HTR-8/SVneo (cell line): ENCODE results near the gene TDP2.
"Not testable (repeated sequence)": the region's sequence is repeated elsewhere in the genome, so short reads cannot be mapped to it uniquely, and the experiment has no call there.

Experiments used
- DNase-seq: peaks from one replicate; pipeline ENCODE4 v3.0.0; 2011; ENCODE audit warnings: low spot score, mixed read lengths; ENCODE audit not compliant: insufficient read length
- FAIRE-seq: peaks from 2 replicates; lab custom pipeline; 2011; peaks lifted over from hg19 to GRCh38; lab: Jason Lieb, UNC

The TDP2 gene, protein sequence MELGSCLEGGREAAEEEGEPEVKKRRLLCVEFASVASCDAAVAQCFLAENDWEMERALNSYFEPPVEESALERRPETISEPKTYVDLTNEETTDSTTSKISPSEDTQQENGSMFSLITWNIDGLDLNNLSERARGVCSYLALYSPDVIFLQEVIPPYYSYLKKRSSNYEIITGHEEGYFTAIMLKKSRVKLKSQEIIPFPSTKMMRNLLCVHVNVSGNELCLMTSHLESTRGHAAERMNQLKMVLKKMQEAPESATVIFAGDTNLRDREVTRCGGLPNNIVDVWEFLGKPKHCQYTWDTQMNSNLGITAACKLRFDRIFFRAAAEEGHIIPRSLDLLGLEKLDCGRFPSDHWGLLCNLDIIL

DNA sequence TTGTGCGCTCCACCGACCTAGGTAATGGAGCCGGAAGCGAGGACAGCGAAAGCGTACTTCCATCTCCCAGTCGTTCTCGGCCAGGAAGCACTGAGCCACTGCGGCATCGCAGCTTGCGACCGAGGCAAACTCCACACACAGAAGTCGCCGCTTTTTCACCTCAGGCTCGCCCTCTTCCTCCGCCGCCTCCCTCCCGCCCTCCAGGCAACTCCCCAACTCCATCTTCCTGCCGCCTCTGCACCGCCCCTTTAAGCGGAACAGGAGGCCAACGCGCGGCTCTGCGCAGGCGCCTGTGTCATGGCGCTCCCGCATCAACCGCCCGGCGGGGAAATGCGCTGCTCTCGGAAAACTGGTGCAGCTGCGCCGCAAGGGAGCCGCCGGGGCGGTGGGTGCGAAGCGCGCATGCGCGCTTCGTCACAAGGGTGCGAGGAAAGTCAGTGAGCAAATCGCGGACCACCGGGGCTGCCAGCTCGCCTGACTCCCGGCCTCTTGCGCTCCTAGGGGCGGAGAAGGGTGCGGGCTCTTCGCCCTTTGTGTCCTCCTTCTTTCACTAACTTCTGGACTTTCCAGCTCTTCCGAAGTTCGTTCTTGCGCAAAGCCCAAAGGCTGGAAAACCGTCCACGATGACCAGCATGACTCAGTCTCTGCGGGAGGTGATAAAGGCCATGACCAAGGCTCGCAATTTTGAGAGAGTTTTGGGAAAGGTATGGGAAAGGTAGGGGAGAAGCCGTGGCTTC lies at the start of gene TDP2, which contains the start of gene ACOT13:
TDP2 (minus strand) TSS at position 259 of the 737 bp plus-strand sequence; CDS start at position 222, 37 bp downstream.
ACOT13 (plus strand) TSS at position 437 of the 737 bp plus-strand sequence; CDS start at position 624, 187 bp downstream.
- DNase-seq, result peak; percentile 97
- peak; percentile 86 for FAIRE-seq

DNA sequence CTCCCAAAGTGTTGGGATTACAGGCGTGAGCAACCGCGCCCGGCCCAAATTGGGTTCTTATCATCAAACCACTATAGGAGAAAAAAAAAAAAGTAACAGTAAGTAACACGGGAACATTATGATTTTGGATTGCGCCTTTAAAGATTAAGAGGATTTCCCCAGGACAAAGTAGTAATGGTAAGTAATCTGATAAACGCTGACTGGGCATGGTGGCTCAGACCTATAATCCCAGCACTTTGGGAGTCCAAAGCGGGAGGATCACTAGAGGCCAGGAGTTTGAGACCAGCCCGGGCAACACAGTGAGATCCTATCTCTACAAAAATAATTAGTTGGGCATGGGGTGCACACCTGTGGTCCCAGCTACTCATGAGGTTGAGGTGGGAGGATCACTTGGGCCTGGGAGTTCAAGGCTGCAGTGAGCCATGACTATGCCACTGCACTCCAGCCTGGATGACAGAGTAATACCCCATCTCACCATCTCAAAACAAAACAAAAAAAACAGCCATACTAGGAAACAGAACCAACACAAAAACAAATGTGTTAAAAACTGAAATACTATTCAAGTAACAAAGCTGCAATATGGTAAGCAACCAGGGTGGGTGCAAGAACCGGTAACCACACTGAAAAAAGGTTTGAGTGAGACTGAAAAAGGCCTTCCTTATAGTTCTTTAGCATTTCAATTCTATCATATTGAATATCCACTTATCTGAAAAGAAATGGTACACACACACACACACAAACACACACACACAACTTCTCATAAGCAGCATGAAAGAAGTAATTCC lies 44.0 kb upstream of the TDP2 start:
- DNase-seq (no peak), FAIRE-seq (no peak)

DNA sequence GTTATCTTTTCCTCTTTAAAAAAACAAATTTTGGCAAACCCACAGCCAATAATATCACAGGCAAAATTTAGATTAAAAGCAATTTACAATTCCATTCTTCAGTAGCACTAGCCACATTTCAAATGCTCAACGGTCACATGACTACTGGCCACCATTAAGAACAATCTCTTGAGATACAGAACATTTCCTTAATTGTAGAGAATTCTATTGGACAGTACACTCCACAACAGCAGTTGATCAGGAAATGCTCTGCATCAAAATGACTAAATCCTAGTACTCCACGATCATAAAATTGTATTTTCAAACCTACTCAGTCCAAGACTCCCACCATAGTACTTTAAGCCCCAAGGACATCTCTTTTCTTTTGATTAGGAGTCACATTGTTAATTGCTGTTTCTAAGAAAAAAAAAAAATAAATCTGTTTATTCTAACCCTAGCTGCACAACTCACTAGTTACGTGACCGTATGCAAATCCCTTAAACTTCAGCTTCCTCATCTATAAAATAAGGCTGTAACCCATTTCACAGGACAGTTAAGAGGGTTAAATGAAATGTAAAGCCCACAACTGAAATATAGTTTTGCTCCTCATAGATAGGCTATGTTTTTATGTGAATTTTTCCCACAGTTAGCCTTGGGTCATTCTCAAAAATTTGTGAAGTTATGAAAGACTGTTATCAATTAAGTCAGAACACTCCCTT lies 42.5 kb upstream of the TDP2 start:
- FAIRE-seq, result no peak

GRCh38 chr6:24708612-24709011 lies 41.9 kb upstream of the TDP2 start:
- FAIRE-seq, result no peak
- no peak for DNase-seq

More for the DNA sequence above, 42.5 kb upstream of the TDP2 start:
- DNase-seq, result no peak

- DNase-seq (no peak), FAIRE-seq (no peak)
These were observed 37.8 kb upstream of the TDP2 start for GRCh38 chr6:24704468-24704867.

GRCh38 chr6:24702720-24703282 lies 36.1 kb upstream of the TDP2 start:
- DNase-seq, result no peak
- no peak for FAIRE-seq

GRCh38 chr6:24699521-24700359 lies 33.0 kb upstream of the TDP2 start:
- DNase-seq, result no peak

DNA sequence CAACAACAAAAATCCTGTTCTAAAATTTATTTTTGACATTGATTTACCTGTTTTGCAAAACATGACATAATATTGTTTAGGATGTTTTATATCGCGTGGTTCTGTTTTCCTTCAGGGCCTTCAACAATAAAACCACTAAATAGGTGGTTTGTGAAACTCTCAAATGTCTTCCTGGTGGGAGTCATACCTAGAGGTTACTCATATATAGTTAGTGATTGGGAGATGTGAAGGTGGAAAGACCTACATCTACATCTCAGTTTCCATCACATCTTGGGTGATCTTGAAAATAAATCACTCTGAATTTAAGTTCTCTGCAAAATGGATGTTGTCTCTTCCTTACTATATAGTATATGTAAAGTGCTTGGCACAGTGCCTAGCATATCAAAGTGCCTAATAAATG lies 29.4 kb upstream of the TDP2 start:
- no peak for DNase-seq
- FAIRE-seq, result no peak

More at GRCh38 chr6:24699521-24700359, 33.0 kb upstream of the TDP2 start:
- FAIRE-seq, result no peak

DNA sequence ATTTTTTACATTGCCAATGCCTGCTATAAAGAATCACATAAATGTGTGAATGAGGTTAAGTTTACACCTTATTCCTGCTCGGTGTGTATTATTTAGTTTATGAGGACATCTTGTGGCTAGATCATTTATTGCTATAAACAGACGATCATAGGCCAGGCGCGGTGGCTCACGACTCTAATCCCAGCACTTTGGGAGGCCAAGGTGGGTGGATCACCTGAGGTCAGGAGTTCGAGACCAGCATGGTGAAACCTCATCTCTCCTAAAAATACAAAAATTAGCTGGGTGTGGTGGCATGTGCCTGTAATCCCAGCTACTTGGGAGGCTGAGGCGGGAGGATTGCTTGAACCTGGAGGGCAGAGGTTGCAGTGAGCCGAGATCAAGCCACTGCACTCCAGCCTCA lies 28.9 kb upstream of the TDP2 start:
- FAIRE-seq, result not testable (repeated sequence)
- peak; percentile 44 for DNase-seq

- FAIRE-seq (no peak), DNase-seq (no peak)
These were observed 27.5 kb upstream of the TDP2 start for GRCh38 chr6:24694198-24694597.

DNA sequence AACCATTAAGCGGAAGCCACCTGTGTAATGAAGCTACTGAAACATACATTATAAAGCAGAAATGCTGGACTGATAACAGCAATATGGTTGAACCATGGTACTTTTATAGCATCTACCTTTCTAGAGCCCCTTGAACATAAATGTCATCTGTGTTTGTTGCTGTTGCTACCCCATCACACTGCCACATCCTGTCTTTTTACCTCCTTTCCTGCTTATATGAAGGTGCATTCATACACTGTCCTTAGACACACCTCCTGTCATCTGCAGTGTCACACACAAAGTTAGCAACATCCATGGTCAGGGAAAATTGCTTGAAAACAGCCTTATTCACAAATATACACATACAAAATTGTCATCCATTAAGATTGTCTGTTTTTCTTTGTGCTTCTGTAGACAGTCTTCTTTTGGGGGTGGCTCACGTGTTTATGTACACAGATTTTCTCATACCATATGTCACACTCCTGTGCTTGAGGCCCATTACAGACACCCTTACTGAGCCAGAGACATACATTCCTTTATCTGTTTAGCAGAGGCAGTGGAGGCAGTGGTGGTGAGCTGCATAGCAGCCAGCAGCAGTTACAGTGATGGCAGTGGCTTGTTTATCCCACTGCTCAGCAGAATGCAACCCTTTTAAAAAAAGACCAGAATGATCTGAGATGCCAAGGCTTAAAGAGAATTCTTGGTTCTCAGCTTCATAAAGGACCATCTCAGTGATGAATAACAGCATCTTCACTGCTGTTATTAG lies 26.3 kb upstream of the TDP2 start:
- FAIRE-seq (peak; percentile 16), DNase-seq (no peak)

- no peak for FAIRE-seq
- DNase-seq, result no peak
These were observed 25.7 kb upstream of the TDP2 start for GRCh38 chr6:24692415-24692814.

DNA sequence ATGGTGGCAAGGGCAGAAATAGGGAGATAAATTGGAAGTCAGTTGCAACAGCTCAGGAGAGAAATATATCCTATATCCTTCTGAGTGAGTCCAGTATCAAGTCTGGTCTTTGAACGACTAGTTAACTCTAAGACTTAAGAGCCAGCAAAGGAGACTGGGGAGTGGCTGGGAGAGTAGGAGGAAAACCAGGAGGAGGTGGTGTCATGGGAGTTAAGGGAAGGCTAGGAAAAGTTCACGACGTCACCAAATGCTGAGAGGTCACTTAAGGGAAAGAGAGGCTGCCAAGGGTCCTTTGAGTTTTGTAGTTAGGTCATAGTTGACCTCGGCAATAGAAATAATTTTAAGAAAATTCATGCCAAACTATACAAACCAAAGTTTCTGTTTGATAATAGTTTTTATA lies 25.3 kb upstream of the TDP2 start:
- DNase-seq (no peak), FAIRE-seq (no peak)

GRCh38 chr6:24691550-24691949 lies 24.9 kb upstream of the TDP2 start:
- no peak for FAIRE-seq

GRCh38 chr6:24690593-24690992 lies 23.9 kb upstream of the TDP2 start:
- DNase-seq, result no peak
- FAIRE-seq, result no peak

More at GRCh38 chr6:24691550-24691949, 24.9 kb upstream of the TDP2 start:
- no peak for DNase-seq

DNA sequence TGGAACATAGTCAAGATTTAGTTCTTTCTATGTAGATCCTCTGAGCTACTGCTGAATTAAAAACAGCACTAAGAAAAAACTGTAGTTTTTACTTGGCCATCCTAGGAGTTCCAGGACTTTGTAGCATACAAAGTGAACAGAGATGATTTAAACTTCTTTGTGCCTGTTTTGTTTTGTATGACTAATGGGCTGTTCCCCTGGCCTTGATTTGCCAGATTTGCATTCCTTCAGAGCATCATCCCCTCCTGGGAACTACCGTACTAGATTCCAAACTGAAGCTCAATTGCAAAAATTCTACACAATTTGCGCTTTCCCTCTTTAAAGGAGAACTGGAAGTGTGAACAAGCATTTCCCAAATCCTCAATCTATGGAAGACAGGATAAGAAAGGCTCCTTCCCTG lies 23.3 kb upstream of the TDP2 start:
- no peak for FAIRE-seq

DNA sequence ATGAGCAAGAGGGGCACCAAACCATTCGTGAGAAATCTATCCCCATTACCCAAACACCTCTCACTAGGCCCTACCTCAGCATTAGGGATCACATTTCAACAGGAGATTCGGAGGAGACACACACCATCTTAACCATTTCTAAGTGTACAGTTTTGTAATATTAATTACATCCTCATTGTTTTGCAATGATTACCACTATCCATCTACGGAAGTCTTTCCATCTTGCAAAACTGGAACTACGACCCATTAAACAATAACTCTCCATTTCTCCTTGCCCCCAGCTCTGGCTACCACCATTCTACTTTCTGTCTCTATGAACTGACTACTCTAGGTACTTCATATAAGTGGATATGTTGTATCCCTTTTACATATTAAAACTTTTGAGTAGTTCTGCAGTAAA lies 20.2 kb upstream of the TDP2 start:
- no peak for DNase-seq
- no peak for FAIRE-seq

More for the DNA sequence above, 23.3 kb upstream of the TDP2 start:
- no peak for DNase-seq

- FAIRE-seq (no peak), DNase-seq (no peak)
These were observed 19.7 kb upstream of the TDP2 start for GRCh38 chr6:24686408-24686807.
